GM19240 (cell line): ENCODE results near the gene ZNF644.
A peak's percentile ranks its signal among the peaks of the same experiment; 100 is the strongest.

Source experiments
- DNase-seq: peaks from one replicate; pipeline ENCODE4 v3.0.0; 2011; ENCODE audit warnings: low spot score; ENCODE audit not compliant: insufficient read length

The ZNF644 gene

GRCh38 chr1:91022518-91022929, 689 bp upstream of the ZNF644 start:
- no peak for DNase-seq

DNA sequence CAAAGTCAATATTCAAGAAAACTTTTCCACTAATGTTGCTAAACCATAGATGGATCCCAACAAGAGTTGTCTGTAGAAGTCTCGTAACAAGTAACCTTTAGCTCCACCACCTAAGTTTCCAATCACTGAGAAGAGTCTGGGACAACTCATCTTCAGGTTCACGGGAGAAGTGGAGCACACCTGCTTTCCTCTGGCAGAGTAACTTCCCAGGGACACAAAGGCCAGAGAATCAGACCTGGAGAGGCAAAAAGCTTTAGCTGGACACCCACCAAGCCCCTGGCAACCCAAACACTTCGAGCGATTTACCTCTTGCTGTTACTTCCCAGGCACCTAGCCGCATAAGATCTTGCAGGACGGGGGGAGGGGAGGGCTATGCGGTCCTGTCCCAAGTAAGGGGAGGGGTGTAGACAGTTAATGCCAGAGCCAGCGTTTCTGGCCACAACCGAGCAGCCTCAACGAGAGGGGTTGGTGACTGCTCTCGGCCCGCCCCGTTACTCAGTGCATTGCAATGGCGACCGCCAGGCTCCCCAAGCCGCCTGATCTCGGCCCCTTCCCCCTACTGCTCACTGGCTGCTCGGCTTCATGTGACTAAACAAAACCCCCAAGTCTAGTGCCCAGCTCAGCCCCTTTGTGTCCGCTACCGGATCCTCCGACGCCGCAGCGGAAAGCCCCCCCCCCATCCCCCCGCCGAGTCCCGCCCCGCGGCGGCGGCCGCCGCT, 709 bp downstream of the ZNF644 start:
- peak; percentile 17 for DNase-seq

GRCh38 chr1:91020486-91020885, 1.3 kb downstream of the ZNF644 start:
- no peak for DNase-seq

GRCh38 chr1:91018006-91018405, 3.8 kb downstream of the ZNF644 start:
- no peak for DNase-seq

- DNase-seq, result no peak
These were observed 5.9 kb downstream of the ZNF644 start for GRCh38 chr1:91015794-91016550.

DNA sequence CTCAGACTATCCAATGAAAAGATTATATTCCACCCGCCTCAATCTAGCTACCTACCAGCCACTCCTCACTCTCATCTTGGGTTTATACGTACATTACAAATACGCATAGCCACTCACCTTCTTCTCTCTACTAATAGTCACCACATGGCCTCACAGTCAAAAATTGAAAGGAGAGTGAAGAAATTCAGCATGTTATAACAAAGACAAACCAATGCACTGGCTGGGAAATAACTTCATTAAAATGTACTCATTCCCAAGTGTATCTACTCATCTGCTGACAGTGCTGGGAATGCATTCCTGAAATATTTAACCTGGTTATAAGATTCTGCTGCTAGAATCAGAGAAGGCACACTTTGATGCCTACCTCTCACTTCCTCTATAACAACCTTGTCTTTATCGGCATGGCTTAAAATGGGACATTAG, 6.5 kb downstream of the ZNF644 start:
- no peak for DNase-seq

DNA sequence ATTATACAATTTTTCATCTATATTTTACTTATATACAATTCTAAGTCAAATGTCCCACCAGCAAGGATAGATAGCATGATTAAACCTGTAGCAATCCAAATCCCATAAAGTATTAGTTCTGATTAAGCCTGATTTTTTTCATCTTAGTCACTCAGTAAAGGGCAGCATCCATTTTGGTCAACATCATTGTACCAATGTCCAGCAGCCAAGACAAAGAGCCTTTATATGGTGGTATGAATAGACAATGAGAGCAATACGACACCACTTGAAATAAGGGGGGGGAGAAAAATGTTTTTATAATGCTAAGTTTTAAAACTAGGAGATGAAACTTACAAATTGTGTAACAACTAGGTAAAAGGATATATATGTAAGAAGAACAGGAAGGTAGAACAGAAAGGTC, 7.4 kb downstream of the ZNF644 start:
- no peak for DNase-seq

DNA sequence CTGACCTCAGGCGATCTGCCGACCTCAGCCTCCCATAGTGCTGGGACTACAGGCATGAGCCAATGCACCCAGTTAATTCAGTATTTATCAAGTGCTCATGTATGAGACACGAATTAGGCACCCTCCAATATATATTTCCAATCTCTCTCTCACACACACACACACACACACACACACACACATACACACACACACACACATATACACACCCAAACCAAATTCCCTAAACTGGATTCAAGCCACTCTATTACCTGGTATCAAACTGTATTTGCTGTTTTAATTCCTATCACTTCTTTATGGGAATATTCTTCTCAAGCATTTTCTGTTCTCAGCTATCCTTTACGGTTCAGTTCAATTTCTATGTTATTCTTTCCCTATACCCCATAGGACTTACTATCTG, 8.5 kb downstream of the ZNF644 start:
- no peak for DNase-seq

GRCh38 chr1:91012196-91012595, 9.6 kb downstream of the ZNF644 start:
- no peak for DNase-seq

GRCh38 chr1:91011726-91012125, 10.1 kb downstream of the ZNF644 start:
- no peak for DNase-seq

DNA sequence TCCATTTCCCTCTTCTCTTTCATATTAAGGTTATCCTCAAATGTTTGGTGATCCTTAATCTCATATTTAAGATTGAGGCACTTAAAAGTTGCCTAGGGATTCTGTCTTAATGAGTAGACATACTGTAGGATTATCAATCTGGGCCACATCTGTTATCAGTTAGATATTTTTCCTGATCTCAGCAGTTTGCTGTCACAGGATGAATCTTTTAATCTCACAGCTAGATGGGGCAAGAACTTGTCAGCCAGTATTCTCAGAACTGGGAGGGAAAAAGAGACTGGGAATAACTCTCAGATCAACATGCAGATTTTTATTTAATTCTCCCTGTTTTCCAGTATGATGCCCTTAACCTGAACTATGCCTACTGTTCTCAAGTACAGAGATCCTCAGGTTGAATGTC, 14.0 kb downstream of the ZNF644 start:
- DNase-seq, result no peak

GRCh38 chr1:91007092-91007491, 14.7 kb downstream of the ZNF644 start:
- no peak for DNase-seq

DNA sequence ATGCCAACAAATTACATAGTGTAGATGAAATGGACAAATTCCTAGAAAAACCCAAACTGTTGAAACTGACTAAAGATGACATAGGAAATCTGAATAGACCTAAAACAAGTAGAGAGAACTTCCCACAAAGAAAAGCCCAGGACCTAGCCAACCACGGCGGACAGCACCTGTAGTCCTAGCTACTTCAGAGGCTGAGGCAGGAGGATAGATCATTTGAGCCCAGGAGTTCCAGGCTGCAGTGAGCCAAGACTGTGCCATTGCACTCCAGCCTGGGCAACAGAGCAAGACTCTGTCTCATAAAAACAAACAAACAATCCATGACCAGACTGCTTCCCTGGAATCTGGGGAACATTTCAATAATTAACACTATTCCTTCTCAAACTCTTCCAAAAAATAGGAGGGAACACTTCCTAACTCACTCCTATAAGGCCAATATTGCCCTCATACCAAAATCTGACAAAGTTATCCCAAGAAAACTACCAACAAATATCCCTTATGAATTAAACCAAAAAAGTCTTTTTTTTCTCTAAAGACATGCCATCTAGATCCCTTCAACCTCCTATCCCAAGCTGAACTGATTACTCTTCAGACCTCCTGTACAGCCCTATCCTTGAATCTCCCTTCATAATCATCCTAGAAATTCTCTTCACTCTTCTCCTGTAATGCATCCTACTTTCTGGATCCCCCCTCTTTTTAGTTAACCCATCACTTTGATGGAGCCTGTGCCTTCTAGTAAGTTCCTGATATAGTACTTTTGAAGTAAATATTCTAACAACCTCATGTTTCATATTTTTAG, 15.5 kb downstream of the ZNF644 start:
- no peak for DNase-seq

- no peak for DNase-seq
These were observed 16.6 kb downstream of the ZNF644 start for GRCh38 chr1:91005285-91005684.

- no peak for DNase-seq
These were observed 17.7 kb downstream of the ZNF644 start for GRCh38 chr1:91004145-91004544.

- DNase-seq, result no peak
These were observed 25.0 kb downstream of the ZNF644 start for GRCh38 chr1:90996742-90997413.

GRCh38 chr1:90995311-90995894, 26.4 kb downstream of the ZNF644 start:
- no peak for DNase-seq

GRCh38 chr1:90994461-90994860, 27.4 kb downstream of the ZNF644 start:
- no peak for DNase-seq

DNA sequence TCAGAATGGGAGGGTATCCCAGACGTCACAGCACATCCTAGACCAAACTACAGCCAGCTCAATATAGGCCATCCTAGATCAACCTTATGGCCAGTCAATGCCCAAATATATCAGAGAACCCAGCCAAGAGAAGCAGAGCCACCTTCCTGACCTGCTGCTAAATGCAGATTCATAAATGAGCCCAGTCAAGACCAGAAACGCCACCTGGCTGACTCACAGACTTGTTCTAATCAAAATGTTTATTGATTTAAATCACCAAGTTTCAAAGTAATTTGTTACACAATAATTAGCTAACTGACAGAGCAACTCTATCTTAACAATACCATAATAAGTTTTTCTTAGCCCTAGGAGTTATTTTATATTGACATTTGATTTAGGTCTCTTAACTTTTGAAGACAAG, 28.6 kb downstream of the ZNF644 start:
- DNase-seq, result no peak

GRCh38 chr1:90990779-90991178, 31.1 kb downstream of the ZNF644 start:
- DNase-seq, result no peak

DNA sequence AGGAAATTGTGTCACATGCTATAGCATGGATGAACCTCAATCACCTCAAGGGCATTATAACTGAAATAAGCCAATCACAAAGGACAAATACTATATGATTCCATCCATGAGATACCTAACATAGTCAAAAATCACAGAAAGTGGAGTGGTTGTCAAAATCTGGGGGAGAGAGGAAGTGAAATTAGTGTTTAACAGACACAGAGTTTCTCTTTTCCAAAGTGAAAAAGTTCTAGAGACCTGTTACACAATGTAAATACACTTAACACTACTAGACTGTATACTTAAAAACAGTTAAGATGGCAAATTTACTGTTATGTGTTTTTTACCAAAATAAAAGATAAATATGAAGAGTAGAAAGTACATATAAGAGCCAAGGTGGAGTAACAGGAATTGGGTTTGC, 31.8 kb downstream of the ZNF644 start:
- DNase-seq, result no peak
